Erythroblast (primary cell): ENCODE data around the gene RSU1.

Experiments used
- GATA1 ChIP-seq: IDR thresholded peaks from 2 replicates; pipeline ENCODE4 v1.6.1; 2011; ENCODE audit warnings: low read depth, mild to moderate bottlenecking, control low read depth, low read length, moderate library complexity
- POLR2A ChIP-seq: IDR thresholded peaks from 2 replicates; pipeline ENCODE4 v1.6.1; 2011; ENCODE audit warnings: mild to moderate bottlenecking, low read length

- no peak for TF ChIP-seq POLR2A
- TF ChIP-seq GATA1 = no peak
Observed at GRCh38 chr10:16811765-16812164, 5.5 kb downstream of the RSU1 start.
